Right lobe of liver (tissue), 6 donors: ENCODE measurements around the gene BTBD8. TPM values are rescaled to one million over a fixed set of nuclear protein-coding genes. Genes with fewer than 3 reads are reported as not detected.
A peak's percentile ranks its signal among the peaks of the same experiment; 100 is the strongest.

ENCODE experiments used
- ATAC-seq, 4 donors: fragments of 200-7000 bp; cut with Tn5 transposase; one replicate each; pipeline ENCODE4 v1.9.1; 2020; ENCODE audit warnings: mild to moderate bottlenecking in 4 of 4, moderate library complexity in 4 of 4
- DNase-seq, 3 donors: peaks; one replicate each; pipeline ENCODE4 v3.0.0-alpha.2; 2020
- H3K27ac ChIP-seq, 3 donors: fragments of 200-600 bp; one replicate each; pipeline ENCODE4 v1.8.0; 2022
- H3K27me3 ChIP-seq, 2 donors: fragments of 200-600 bp; one replicate each; pipeline ENCODE4 v1.8.0; 2022
- H3K36me3 ChIP-seq, 4 donors: fragments of 200-600 bp; sonication (generic) in 1 of 4; one replicate each; pipeline versions ENCODE4 v1.5.1 to v1.8.0; 2017 to 2022; ENCODE audit warnings: control low read depth in 1 of 4
- H3K4me1 ChIP-seq, 4 donors: fragments of 200-600 bp; sonication (generic) in 1 of 4; one replicate each; pipeline versions ENCODE4 v1.5.1 to v1.8.0; 2017 to 2022; ENCODE audit warnings: control low read depth in 1 of 4
- H3K4me3 ChIP-seq, 3 donors: fragments of 200-600 bp; one replicate each; pipeline ENCODE4 v1.8.0; 2022
- H3K9me3 ChIP-seq, 4 donors: fragments of 200-600 bp; sonication (generic) in 1 of 4; one replicate each; pipeline versions ENCODE4 v1.5.1 to v1.8.0; 2017 to 2022; ENCODE audit warnings: control low read depth in 1 of 4
- POLR2A ChIP-seq: fragments of 450-650 bp; IDR thresholded peaks from one replicate; pipeline ENCODE4 v1.6.1; 2017; ENCODE audit warnings: antibody characterized with exemption, mild to moderate bottlenecking
- WGBS: methylation state at CpG from one replicate; pipeline ENCODE4 v1.1.6; 2018; ENCODE audit warnings: low coverage, low lambda C conversion rate; ENCODE audit not compliant: insufficient coverage; ENCODE audit errors: missing lambda C conversion rate; 5-methylcytosine and 5-hydroxymethylcytosine counted together
- intact Hi-C, 2 donors: fragments of 100-400 bp; cut with DNase I; formaldehyde crosslinking; loops; one replicate each; pipeline versions ENCODE4 v1.11.2 to v1.14.1; 2022
- total RNA-seq, 6 experiments: library from RNA; depleted of rRNA in 2 of 6; stranded (reverse); fragments of >200 nt in 2 of 6; fragmentation: NEBNext Ultra II Directional in 3 of 6; extraction: Animal tissue kit (Norgen Biotek cat#: 25700) in 3 of 6; gene quantifications; one replicate each; pipeline versions ENCODE4 v1.1.0 to v1.2.4, GENCODE V29; 2016 to 2023
- TF ChIP-seq, protein P1 (sequence below), 4 donors: fragments of 200-600 bp in 3 of 4; fragments of 450-650 bp in 1 of 4; IDR thresholded peaks; one replicate each; pipeline versions ENCODE4 v1.5.1 to v1.8.0; 2016 to 2022; ENCODE audit warnings: antibody characterized with exemption in 4 of 4, mild to moderate bottlenecking in 2 of 4
- donor health status: DM: no; HTN: yes; CAD: no.
- donor health status: DM: no; HTN: no; CAD: no.
- donor health status: DM: no; HTN: no; CAD: no.
- donor health status: DM: no; HTN: yes; CAD: no.
- donor health status: DM: no; HTN: yes; CAD: no.

BTBD8 gene
- total RNA-seq, 6 experiments from 2014 or later: 1.8 to 3.0 (median 2.1) TPM

DNA sequence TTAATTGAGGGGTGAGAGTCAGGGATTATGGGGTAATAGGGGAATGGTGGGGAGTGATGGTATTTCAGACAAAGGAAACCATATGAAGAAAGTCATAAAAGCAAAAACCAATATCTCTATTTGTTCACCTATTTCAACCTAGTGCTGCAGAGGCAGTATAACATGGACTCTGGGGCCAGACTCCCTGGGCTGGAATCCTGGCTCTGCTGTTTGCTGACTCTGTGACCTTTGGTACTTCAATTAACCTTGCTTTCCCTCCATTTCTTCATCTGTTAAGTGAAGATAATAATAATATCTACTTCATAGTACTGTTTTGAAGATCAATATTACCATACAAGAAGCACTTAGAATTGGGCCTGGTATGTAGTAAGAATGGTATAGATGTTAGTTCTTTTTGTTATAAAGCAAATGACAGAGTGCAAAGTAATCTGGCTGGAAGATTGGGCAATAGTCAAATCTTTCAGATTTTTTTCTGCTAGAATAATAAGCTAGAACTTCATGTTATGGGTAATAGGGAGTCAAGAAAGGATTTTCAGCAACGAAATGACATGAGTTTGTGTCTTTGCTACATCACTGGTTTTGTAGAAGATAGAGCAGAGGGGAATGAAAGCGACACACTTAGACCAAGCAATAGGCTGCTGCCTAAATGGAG is 41.3 kb upstream of the BTBD8 start:
- H3K4me3 ChIP-seq: no peak overlapping the region
- ATAC-seq (peak; percentile 66 to 96 (median 86)), DNase-seq (peak in 1 of 3 donors; percentile 25)
- no peaks in the 10 kb centered on the region for H3K27me3 ChIP-seq
- no peak overlapping the region for H3K27ac ChIP-seq
- no peak for TF ChIP-seq POLR2A
- TF ChIP-seq, protein P1, sequence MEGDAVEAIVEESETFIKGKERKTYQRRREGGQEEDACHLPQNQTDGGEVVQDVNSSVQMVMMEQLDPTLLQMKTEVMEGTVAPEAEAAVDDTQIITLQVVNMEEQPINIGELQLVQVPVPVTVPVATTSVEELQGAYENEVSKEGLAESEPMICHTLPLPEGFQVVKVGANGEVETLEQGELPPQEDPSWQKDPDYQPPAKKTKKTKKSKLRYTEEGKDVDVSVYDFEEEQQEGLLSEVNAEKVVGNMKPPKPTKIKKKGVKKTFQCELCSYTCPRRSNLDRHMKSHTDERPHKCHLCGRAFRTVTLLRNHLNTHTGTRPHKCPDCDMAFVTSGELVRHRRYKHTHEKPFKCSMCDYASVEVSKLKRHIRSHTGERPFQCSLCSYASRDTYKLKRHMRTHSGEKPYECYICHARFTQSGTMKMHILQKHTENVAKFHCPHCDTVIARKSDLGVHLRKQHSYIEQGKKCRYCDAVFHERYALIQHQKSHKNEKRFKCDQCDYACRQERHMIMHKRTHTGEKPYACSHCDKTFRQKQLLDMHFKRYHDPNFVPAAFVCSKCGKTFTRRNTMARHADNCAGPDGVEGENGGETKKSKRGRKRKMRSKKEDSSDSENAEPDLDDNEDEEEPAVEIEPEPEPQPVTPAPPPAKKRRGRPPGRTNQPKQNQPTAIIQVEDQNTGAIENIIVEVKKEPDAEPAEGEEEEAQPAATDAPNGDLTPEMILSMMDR (IDR thresholded peaks at IDR 0.05): no peak
- no peaks in the 10 kb centered on the region for H3K9me3 ChIP-seq
- intact Hi-C loops: no loop called here
- WGBS: 84% methylated on average over 2 of the region's 2 CpGs
- no peaks in the 10 kb centered on the region for H3K4me1 ChIP-seq
- no peaks in the 10 kb centered on the region for H3K36me3 ChIP-seq

DNA sequence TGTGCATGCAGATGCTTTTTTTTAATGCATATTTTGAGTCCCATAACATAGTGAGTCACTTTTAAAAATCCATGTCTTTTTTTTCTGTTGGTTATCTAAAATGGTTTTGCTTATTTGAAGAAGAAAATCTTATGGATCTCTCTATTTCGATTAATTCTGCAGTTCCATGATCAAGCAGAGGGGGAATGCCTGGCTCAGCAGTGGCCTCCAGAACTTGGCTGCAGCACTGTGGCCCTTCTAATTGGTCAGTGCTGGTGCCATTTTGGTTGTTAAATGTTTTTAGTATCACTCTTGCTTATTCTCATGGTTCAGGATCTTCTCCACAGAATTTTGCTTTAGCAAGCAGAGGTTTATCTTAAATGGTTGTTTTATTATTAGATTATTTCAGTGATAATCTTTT is 39.2 kb upstream of the BTBD8 start:
- no peak overlapping the region for H3K27ac ChIP-seq
- intact Hi-C loops: no loop called here
- H3K4me1 ChIP-seq: no peaks in the 10 kb centered on the region
- DNase-seq (no peak), ATAC-seq (no peak)
- no peaks in the 10 kb centered on the region for H3K9me3 ChIP-seq
- H3K27me3 ChIP-seq: no peaks in the 10 kb centered on the region
- TF ChIP-seq, protein P1 (IDR thresholded peaks at IDR 0.05): no peak
- no peak for TF ChIP-seq POLR2A
- 71% methylated on average over 1 of the region's 1 CpG for WGBS
- H3K4me3 ChIP-seq: no peak overlapping the region
- no peaks in the 10 kb centered on the region for H3K36me3 ChIP-seq

DNA sequence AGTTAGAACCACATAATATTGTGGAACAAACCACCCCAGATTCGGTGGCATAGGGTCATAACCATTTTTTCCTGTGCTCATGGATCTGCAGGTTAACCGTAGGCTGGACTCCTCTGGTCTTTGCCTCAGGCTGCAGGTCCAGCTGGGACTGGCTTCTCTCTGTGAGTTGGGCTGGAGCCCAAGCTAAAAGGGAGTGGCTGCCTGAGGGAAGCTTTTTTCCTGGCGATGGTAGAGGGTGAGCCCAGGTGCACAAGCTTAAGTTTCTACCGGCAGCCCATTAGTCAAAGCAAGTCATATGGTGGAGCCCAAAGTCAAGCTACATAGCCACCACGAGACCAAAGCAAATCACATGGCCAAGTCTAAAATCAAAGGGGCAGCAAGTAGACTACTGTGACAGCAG is 36.5 kb upstream of the BTBD8 start:
- WGBS: 79% methylated on average over 5 of the region's 5 CpGs
- H3K9me3 ChIP-seq: no peaks in the 10 kb centered on the region
- intact Hi-C loops: no loop called here
- TF ChIP-seq POLR2A: no peak
- TF ChIP-seq, protein P1 (IDR thresholded peaks at IDR 0.05): no peak
- H3K36me3 ChIP-seq: no peaks in the 10 kb centered on the region
- no peak overlapping the region for H3K27ac ChIP-seq
- H3K4me3 ChIP-seq: no peak overlapping the region
- no peaks in the 10 kb centered on the region for H3K27me3 ChIP-seq
- ATAC-seq (no peak), DNase-seq (no peak)
- H3K4me1 ChIP-seq: no peaks in the 10 kb centered on the region

DNA sequence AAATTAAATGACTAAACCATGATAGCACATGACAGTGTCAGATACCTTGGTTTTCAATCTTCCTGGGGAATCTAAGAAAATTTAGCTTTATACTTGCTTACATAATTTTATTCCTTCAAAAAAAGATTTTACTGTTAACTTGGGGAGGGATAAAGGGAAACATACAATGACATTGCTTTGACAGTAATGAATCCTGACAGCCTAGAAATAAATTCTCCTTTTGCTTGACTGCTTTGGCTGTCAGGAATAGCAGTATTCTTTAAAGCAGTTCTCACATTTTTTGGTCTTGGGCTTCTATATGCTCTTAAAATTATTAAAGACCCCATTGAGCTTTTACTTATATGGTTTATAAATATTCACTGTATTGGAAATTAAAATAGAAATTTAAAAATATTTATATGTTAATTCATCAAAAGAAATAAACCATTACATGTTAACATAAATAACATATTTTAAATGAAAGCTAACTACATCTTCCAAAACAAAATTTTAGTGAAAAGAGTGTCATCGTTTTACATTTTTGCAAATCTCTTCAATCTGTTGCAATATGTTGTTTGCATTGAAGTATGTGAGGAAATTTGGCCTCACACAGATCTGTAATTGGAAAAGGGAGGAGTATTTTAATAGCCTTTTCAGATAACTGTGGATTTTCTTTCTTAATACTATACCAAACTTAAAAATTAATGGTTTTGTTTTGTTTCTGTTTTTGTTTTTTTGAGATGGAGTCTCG is 34.2 kb upstream of the BTBD8 start:
- Histone ChIP-seq H3K27ac (no peak overlapping the region), H3K27me3 (no peaks in the 10 kb centered on the region), H3K36me3 (no peaks in the 10 kb centered on the region), H3K4me1 (no peaks in the 10 kb centered on the region), H3K9me3 (no peaks in the 10 kb centered on the region), H3K4me3 (no peak overlapping the region)
- intact Hi-C loops: no loop called here
- DNase-seq: no peak
- WGBS: 70% methylated on average over 2 of the region's 2 CpGs
- TF ChIP-seq, protein P1 (IDR thresholded peaks at IDR 0.05): no peak
- no peak for TF ChIP-seq POLR2A
- no peak for ATAC-seq
